ENCODE measurements around the gene GPR162. TPM values are rescaled to one million over a fixed set of nuclear protein-coding genes. Genes with fewer than 3 reads are reported as not detected.

Gene GPR162
- total RNA-seq, 1 experiment from 2014 or later, result 6.1 TPM

DNA sequence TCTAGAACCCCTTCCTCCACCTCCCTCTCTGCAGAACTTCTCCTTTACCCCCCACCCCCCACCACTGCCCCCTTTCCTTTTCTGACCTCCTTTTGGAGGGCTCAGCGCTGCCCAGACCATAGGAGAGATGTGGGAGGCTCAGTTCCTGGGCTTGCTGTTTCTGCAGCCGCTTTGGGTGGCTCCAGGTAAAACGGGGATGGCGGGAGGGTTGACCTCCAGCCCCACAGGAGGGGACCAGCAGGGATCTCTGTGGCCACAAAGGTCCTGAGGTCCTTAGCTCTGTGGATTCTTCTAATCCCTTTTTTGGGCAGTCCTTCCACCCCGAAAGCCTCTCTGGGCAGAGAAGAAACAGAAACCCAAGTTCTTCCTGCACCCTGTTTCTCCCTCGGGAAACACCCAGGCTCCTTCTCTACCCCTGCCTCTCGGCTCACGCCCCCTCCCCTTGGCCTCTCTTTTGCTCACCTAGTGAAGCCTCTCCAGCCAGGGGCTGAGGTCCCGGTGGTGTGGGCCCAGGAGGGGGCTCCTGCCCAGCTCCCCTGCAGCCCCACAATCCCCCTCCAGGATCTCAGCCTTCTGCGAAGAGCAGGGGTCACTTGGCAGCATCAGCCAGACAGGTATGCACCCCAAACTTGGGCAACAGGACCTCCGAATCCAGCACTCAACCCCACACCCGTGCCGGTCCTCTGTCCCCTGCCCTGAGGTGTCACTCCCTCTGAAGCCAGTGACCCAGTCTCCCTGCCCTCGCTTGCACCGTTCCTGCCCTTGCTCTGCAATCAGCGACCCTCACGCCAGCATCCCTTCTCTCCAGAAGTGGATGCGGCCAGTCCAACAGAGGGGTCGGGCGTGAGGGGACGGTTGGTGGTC, 48.7 kb upstream of the GPR162 start:
- Histone ChIP-seq H3K27ac (ENCODE audit: insufficient read length, low read depth, low read length) (no peak overlapping the region), H3T11ph (ENCODE audit: low read length) (no peak overlapping the region), H3K4me1 (ENCODE audit: insufficient read depth, low read length) (peaks cover 7% of the 10 kb centered on the region; the same call in 1 of the 2 replicates), H4K5ac (ENCODE audit: insufficient read length, low read depth, low read length) (no peak overlapping the region), H3K14ac (ENCODE audit: insufficient read depth, low read length) (no peak overlapping the region), H4K91ac (ENCODE audit: insufficient read length, low read depth, low read length) (no peak overlapping the region), H4K8ac (replicated peaks; ENCODE audit: insufficient read length, low read depth, low read length) (no peak overlapping the region), H3K18ac (ENCODE audit: insufficient read length, low read depth, low read length) (no peak overlapping the region), H2AK5ac (ENCODE audit: insufficient read length, low read length) (no peak overlapping the region), H3K4me2 (ENCODE audit: insufficient read depth, insufficient read length, low read length) (peak overlapping the region; percentile 13), H2BK15ac (ENCODE audit: low read depth, low read length) (no peak overlapping the region), H2BK120ac (ENCODE audit: low read depth, low read length, poor library complexity, severe bottlenecking) (no peak overlapping the region), H2BK20ac (ENCODE audit: low read depth, low read length, poor library complexity, severe bottlenecking) (no peak overlapping the region), H3K56ac (ENCODE audit: insufficient read length, low read depth, low read length) (no peak overlapping the region), H3K79me1 (ENCODE audit: insufficient read depth, low read depth, low read length, poor library complexity, severe bottlenecking) (no peaks in the 10 kb centered on the region), H3K27me3 (ENCODE audit: insufficient read depth, low read length) (peaks cover 5% of the 10 kb centered on the region; the same call in 1 of the 2 replicates), H3K23me2 (ENCODE audit: insufficient read length, low read depth, low read length, poor library complexity, severe bottlenecking) (peaks cover 20% of the 10 kb centered on the region), H4K20me1 (ENCODE audit: control insufficient read depth, insufficient read depth, insufficient read length) (no peaks in the 10 kb centered on the region), H3K23ac (ENCODE audit: insufficient read length, low read depth, low read length) (no peak overlapping the region), H3K9me3 (ENCODE audit: control insufficient read depth, low read depth, low read length) (no peaks in the 10 kb centered on the region), H3K9ac (ENCODE audit: extremely low read depth, insufficient read length, low read length) (no peak overlapping the region), H2BK12ac (ENCODE audit: insufficient read length, low read depth, low read length) (no peak overlapping the region), H2AFZ (ENCODE audit: low read length) (no peak overlapping the region), H2BK5ac (ENCODE audit: insufficient read length, low read length) (no peak overlapping the region), H3K79me2 (ENCODE audit: insufficient read depth, low read length) (peaks cover 4% of the 10 kb centered on the region; the same call in 1 of the 2 replicates), H3K4ac (ENCODE audit: low read depth, low read length) (no peak overlapping the region)
- WGBS (ENCODE audit: extremely low coverage, insufficient read length, low lambda C conversion rate), result no CpG with 5 or more reads among the region's 21 CpGs
- DNase-seq, result no peak
- H3K27ac Mint-ChIP-seq, result peak overlapping the region in 2 of 3 experiments; percentile 53 to 65; a peak in 2 of 7 replicates
- peak overlapping the region; percentile 34 to 74 for H3K4me3 Mint-ChIP-seq
- TF ChIP-seq CTCF (conservative IDR thresholded peaks at IDR 0.05), result no peak
- H3K27me3 Mint-ChIP-seq (ENCODE audit: low read depth), result peaks cover 40% of the 10 kb centered on the region
- peaks cover 23 to 48% (median 48%) of the 10 kb centered on the region in 3 experiments for H3K36me3 Mint-ChIP-seq (ENCODE audit: insufficient read depth in 1 of 3, low read depth in 3 of 3)
- H3K4me1 Mint-ChIP-seq, result peaks cover 47 to 74% of the 10 kb centered on the region in 2 experiments
- peaks cover 0 to 3% of the 10 kb centered on the region in 2 experiments; a peak in 2 of 5 replicates for H3K9me3 Mint-ChIP-seq
